ENCODE data around the gene TXK.

- TF ChIP-seq CTCF (IDR thresholded peaks at IDR 0.05) (no peak), POLR2A (IDR thresholded peaks at IDR 0.05) (no peak), EP300 (IDR thresholded peaks at IDR 0.05) (no peak)
These were observed 18.2 kb upstream of the TXK start for GRCh38 chr4:48152259-48152658.

All from suprapubic skin (tissue), 3 donors.